Erythroblast (primary cell): ENCODE data around the gene FZR1.

Experiments
- GATA1 ChIP-seq: IDR thresholded peaks from 2 replicates; pipeline ENCODE4 v1.6.1; 2011; ENCODE audit warnings: low read depth, mild to moderate bottlenecking, control low read depth, low read length, moderate library complexity
- POLR2A ChIP-seq: IDR thresholded peaks from 2 replicates; pipeline ENCODE4 v1.6.1; 2011; ENCODE audit warnings: mild to moderate bottlenecking, low read length

DNA sequence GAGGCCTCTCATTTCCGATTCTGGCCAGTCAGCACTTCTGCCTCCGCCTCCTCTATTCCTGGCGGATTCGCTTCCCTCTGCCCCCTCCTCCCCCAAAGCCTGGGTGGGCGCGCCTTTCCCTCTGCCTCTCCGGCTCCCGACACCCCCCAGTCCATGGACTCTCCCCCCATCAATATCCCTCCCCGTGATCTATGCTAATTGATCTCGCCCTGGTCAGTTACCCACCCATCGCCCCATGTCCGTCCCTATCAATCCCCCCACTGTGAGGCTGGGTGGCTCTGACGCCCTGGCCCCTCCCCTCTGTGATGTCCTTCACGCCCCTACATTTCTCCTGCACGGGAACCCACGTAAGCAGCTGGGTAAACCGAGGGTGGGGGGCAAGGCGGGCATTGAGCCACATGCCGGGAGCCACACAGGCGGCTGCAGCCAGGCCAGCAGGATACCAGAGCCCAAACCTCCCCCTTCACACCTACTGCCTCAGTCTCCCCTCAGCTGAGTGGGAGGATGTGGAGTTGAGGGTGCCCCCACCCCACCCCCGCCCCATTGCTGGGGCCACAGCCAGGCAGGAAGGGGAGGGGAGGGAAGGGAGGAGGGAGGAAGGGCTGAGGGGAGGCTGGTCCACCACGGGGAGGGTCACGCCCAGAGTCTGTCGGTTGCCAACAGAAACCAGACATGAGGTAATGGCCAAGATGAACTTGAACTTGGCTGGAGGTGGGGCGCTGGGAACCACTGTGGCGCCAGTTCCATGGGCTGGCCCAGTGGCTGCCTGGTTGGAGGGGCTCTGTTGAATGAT is 46.8 kb upstream of the FZR1 start:
- TF ChIP-seq POLR2A, result no peak
- TF ChIP-seq GATA1, result no peak
